NCI-H128 (cell line): Measurements from ENCODE around the gene G6PC3.
"Not testable (repeated sequence)": the region's sequence is repeated elsewhere in the genome, so short reads cannot be mapped to it uniquely, and the experiment has no call there.

Experiments
- DNase-seq: peaks from one replicate; lab custom pipeline; 2025; ENCODE audit not compliant: unreplicated experiment; lab: John Stamatoyannopoulos, UW

G6PC3 gene

GRCh38 chr17:44082256-44082927, 11.9 kb downstream of the G6PC3 start:
- no peak for DNase-seq

DNA sequence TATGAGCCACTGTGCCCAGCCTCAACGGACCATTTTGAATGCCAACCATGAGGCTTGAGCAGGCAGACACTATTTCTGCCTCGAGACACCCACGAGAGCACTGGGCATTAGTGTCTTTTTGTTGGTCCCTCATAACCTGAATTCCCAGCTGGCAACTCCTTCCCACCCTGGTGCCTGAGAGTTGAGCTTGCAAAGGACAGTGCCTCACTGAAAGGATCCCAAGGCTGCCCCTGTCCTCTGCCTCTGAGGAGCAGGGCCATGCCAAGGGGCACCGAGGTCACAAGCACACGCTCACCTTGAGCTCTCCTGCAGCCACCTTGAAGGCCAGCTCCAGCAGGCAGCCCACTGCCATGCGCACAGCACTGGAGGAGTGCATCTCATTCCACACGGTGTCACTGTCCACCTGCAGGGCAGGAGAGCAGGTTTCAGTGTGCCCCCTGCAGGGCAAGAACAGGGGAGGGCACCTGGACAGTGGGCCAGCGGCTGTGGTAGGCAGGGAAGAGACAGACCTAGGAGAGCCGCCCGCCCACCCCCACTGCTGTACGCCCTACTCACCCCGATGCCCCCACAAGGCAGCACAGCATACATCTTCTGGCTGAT, 12.8 kb downstream of the G6PC3 start:
- no peak for DNase-seq

GRCh38 chr17:44084131-44084538, 13.6 kb downstream of the G6PC3 start:
- no peak for DNase-seq

DNA sequence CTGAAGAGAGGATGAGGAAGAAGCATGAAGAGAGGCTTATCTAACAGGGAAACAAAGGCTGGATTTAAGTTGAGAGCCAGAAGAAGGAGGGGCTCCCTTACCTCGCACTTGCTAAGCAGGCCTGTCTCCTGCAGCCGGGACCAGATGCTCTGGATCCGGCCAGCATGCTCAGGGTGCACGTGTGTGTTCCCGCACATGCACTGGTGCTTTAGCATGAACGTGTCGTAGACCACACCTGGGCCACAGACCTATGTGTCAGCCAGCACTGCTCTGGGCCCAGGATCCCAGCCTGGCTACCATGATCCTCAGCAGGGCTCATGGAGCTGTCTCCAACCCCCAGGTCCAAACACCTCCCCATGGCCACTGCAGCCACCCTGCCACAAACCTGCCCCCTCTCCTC, 14.4 kb downstream of the G6PC3 start:
- DNase-seq = no peak

DNA sequence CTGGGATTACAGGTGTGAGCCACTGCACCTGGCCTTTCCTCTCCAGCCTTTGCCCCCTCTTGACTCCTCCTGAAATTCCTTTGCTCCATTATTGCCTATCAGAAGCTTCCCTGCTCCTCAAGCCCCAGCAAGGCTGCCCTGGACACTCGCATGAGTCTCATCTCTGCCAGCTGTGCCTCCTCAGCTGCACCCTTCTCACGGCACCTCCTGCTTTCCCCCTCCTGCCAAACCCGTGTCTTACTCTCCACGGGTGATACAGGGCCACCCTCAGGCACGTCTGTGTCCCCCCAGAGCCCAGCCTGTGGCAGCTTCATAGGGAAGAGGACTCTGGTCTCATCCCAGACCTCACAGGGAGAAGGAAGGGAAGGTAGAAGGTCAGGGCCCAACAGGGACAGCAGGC, 15.4 kb downstream of the G6PC3 start:
- no peak for DNase-seq

GRCh38 chr17:44086364-44087311, 16.1 kb downstream of the G6PC3 start:
- no peak for DNase-seq

GRCh38 chr17:44087319-44087718, 16.8 kb downstream of the G6PC3 start:
- no peak for DNase-seq

DNA sequence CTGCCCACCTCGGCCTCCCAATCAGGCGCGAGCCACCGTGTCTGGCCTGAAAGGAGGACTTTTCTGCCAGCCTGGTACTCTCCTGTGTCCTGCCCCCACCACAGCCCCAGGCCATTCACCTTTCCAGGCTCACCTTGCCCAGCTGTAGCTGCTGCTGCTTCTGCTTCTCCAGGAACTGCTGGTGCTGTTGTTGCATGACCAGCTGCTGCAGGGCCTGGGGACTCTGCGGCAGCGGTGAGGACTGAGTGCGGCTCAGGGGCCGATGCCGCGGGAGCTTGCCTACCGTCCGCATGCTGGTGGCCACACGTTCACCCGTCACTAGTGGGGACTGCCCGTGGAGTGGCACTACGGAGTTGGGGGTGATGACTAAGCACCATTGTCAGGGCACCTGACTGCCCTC, 17.7 kb downstream of the G6PC3 start:
- DNase-seq = no peak

GRCh38 chr17:44091200-44091997, 20.9 kb downstream of the G6PC3 start:
- no peak for DNase-seq

- DNase-seq = no peak
Observed at GRCh38 chr17:44092051-44092450, 21.5 kb downstream of the G6PC3 start.

- no peak for DNase-seq
Observed at GRCh38 chr17:44093231-44093900, 22.8 kb downstream of the G6PC3 start.

DNA sequence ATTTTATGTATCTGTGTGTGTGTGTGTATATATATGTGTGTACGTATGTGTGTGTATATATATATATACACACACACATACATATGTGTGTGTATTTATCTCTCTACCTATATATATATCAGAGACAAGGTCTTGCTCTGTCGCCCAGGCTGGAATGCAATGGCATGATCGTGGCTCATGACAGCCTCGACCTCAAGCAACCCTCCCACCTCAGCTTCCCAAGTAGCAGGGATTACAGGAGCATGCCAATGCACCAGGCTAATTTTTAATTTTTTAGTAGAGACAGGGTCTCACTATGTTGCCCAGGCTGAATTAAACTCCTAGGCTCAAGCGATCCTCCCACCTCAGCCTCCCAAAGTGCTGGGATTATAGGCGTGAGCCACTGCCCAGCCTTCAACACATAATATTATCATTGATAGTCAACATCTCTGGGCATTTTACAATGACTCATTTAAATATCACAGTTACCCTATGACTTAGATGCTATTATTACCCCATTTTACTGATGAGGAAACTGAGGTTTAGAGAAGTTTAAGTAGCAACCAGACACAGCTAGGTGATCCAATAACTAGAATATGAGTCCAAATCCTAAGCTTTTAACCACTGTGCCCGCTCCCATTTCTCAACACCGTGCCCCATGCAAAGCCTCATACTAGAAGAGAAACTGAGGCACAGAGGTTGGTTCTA, 24.3 kb downstream of the G6PC3 start:
- no peak for DNase-seq

DNA sequence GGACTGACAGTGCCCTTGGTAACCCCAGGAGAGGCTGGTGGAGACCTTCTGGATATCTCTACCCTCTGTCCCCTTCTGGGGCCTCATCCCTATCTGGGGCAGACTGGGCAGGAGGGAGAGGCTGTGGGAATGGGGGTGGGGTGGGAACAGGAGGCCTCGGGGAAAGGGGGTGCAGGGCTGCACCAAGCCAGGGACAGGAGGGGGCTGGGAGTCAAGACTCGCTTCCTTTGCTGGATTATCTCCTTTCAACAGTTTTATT, 24.8 kb downstream of the G6PC3 start:
- DNase-seq = no peak

DNA sequence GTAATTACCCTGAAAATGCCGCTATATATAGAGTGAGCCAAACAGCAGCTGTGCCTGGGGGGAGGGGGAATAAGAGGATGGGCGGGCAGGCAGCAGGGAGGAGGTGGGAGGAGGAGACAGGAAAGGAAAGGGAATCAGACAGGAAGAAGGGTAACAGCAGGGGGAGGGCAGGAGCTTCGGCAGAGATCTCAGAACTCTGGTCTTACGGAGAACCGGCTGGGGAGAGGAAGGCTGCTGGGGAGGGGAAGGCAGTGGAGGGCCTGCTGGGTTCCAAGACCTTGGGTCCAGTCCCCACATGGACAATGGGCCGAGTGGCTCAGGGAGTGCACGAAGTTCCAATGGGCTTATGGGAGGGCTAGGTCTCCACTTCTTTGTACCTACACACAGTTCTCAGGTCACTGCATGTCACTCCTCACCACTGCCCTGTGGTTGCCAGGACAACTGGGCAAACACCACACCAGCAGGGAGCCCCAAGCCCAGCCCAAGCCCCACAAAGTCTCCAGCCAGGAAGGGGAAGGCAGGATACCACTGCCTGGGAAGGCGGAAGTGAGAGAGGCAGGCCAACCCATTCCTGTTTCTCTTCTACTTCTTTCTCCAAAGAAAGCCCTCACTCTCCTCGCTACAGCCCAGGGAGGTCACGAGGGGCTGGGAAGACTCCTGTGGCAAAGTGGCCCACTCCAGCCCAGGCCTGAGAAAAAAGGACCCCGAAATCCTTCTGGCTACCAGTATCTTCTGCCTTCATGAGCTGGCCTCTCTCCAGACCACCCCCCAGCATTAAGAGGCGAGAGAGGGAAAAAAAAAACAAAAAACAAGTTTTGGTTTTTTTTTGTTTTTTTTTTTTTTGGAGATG, 25.3 kb downstream of the G6PC3 start:
- no peak for DNase-seq

DNA sequence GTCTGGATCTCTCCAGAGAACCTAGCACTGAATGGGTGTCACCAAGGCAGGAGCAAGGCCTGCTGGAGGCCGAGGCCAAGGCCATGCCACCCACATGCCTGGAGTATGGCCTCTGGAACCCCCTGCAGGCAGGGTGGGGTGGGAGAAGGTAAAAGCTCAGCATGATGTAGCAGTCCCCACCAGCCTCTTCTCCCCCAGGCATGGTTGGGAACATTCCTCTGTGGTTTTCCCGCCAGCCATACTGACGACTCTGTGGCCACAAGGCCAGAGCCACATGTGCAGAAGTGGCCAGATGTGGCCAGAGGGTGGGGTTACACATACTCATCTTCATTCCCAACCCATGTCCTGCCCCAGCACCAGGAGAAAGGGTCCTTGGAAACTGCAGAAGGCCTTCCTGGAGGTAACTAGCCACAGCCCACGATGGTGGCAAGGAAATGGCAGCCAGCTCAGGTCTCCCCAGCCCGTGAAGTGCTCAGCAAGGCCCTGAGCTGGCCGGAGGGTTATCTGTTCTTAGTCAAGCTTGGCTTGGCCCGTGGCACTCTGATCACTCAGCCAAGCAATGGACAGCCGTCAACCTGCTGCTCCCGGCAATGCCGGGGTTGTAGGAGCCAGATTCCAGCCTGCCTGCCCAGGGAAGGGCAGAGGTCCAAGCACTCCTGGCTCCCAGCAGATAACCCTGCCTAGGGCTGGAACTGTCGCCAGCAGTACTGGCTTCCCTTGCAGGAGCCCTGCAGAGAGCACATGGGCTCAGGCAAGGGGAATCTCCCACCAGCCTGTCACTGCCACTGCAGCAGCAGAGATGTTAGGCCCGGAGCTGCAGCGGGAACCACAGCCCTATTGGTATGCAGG, 26.8 kb downstream of the G6PC3 start:
- DNase-seq = no peak

DNA sequence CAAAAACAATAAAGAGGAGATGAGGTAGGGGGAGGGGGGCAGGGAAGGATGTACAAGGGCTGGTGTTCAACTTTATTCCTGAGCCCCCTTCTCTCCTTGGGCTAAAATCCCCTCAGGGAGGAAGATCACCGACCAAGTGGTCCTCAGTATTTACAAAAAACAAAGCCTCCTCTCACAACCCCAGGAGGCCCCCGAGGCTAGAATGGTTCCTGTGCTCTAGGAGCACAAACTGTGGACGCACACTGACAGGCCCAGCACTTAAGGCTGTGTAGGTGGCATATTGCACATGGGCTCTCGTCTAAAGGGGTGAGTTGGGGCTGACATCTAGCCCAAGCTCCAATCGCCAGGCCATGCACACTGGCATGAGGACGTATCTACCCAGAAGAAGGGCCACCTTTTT, 31.3 kb downstream of the G6PC3 start:
- not testable (repeated sequence) for DNase-seq

GRCh38 chr17:44102849-44103622, 32.5 kb downstream of the G6PC3 start:
- DNase-seq = no peak

DNA sequence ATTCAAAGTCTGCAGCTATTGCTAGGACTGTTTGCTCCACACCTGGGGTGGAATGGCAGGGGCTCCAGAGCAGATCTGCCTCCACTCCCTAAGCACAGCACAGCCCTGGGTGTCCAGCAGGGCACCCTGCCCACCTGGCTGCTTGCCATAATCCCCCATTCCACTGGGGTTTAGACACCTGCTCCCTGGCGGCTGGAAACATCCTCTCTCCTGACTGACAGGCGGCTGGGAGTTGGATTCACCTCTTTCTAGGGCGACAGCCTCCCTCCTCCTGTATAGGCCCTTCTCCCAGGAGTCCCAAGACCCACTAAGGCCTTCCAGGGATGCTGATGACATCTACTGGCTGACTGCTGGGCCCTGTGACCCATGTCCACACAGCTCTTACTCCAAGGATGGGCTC, 34.9 kb downstream of the G6PC3 start:
- DNase-seq = no peak
